Kidney capillary endothelial cell (primary cell): ENCODE measurements around the gene MBD6.
A peak's percentile ranks its signal among the peaks of the same experiment; 100 is the strongest.

ENCODE experiments used
- DNase-seq: peaks from one replicate; pipeline ENCODE4 v3.0.0-alpha.2; 2018; ENCODE audit warnings: low spot score

Gene MBD6, protein sequence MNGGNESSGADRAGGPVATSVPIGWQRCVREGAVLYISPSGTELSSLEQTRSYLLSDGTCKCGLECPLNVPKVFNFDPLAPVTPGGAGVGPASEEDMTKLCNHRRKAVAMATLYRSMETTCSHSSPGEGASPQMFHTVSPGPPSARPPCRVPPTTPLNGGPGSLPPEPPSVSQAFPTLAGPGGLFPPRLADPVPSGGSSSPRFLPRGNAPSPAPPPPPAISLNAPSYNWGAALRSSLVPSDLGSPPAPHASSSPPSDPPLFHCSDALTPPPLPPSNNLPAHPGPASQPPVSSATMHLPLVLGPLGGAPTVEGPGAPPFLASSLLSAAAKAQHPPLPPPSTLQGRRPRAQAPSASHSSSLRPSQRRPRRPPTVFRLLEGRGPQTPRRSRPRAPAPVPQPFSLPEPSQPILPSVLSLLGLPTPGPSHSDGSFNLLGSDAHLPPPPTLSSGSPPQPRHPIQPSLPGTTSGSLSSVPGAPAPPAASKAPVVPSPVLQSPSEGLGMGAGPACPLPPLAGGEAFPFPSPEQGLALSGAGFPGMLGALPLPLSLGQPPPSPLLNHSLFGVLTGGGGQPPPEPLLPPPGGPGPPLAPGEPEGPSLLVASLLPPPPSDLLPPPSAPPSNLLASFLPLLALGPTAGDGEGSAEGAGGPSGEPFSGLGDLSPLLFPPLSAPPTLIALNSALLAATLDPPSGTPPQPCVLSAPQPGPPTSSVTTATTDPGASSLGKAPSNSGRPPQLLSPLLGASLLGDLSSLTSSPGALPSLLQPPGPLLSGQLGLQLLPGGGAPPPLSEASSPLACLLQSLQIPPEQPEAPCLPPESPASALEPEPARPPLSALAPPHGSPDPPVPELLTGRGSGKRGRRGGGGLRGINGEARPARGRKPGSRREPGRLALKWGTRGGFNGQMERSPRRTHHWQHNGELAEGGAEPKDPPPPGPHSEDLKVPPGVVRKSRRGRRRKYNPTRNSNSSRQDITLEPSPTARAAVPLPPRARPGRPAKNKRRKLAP

DNA sequence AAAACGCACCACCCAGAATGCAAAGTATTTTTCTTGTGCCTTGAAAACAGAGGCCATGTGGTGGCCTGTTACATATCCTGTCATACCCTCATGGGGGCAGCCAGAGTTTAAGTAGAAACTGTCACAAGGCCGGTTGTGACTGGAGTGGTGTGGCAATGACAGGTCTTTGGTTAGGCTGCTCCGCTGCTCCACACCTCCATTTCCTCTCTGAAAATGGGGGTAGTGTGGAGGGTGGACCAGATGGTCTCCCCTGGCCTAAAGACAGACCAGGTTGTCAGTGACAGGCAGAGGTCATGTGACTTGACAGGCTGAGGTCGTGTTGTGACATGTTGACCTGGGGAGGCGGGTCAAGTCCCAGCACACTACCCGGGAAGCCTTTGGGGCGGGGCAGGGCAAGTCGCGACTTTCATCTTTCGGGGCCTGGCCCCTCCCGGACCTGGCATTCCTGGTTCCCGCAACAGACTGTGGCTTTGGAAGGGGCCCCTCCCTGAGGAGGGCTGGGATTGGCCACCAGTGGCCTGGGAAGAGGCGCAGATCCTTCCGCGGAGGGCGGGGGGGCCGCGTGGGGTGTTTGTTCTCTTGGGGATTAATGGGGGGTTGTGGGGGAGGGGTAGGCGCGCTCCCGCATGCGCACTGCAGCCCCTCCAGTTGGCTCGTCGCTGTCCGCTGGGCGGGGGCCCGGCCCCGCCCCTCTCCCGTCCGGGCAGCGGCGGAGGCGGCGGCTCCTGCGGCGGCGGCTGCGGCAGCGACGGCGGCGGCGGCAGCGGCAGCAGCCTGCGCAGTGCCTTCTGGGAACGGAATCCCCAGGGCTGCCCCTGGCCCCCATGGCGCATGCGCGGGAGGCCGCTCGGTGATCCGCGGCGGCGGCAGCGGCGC lies at the start of gene MBD6:
TSS of gene MBD6 (plus strand) at position 814 of the 876 bp plus-strand sequence. CDS start 1,480 bp downstream, outside the sequence.
- peak; percentile 78 for DNase-seq

DNA sequence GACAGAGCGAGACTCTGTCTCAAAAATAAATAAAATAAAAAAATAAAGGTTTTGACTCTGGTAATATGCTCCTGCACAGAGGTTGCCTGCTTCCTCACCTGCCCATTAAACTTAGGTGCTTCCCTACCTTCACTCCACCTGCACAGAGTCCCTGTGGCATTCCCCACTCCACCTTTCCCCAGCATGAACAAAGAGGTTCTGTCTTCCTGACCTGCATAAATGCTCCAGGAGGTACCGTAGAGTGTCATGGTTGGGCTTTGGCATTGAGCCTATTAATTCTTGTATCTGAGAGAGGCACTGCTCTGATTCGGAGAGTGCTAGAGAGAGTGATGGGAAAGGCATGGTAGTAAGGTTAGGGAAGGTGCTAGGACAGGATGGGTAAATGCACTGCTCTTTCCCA lies 49.2 kb upstream of the MBD6 start:
- no peak for DNase-seq

DNA sequence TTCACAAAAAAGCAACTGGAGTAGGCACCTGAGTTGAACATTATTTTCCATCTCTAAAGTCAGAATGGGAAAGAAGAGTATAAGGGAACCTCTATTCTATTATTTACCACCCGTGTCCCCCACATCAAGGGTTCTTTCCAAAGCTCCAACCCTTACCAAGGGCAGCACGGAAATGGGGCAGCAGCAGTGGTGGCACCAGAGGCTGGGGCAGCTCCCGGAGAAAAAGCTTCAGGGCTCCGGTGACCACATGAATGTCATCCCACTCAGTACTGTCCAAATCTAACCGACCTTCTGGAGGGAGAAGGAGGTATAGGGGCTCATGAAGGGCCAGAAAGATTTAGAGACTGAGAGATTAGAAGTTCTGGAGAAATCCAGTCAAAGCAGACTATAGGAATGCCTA lies 48.7 kb upstream of the MBD6 start:
- DNase-seq, result no peak

DNA sequence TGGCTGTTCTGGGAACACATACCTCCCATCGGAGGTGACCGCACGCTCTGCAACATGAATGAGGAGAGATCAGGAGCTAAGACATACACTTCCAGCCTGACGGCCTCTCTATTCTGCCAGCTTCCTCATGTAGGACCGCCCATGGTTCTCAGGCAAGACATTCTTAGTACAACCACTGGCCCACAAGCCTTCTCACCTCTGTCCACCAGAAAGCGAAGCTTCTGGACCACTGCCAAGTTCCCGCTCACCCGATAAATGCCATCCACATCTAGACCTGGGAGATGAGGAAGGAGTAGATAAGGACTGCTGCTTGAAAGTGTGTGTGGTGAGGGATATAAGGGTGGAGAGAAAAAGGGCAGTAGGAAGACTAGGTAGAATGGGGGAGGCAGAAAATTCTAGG lies 48.2 kb upstream of the MBD6 start:
- DNase-seq, result no peak

DNA sequence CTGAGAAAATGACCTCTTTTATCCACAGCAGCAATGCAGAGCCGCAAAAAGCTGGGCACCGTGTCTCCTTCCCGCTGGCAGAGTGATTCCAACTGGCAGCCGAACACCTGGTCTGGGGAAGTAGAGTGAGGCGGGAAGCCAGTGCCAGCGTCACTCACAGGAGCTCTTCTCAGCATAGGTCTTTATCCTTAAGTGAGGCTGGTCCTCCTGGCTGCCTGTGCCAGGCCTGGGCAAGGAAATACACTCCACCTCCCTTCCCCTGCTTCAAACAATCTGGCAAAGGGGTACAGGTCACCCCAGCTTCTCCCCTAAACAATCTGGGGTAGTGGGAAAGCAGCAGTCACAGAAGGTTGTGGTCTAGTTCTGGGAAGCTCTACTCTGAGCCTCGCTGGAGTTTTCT lies 47.8 kb upstream of the MBD6 start:
- no peak for DNase-seq

DNA sequence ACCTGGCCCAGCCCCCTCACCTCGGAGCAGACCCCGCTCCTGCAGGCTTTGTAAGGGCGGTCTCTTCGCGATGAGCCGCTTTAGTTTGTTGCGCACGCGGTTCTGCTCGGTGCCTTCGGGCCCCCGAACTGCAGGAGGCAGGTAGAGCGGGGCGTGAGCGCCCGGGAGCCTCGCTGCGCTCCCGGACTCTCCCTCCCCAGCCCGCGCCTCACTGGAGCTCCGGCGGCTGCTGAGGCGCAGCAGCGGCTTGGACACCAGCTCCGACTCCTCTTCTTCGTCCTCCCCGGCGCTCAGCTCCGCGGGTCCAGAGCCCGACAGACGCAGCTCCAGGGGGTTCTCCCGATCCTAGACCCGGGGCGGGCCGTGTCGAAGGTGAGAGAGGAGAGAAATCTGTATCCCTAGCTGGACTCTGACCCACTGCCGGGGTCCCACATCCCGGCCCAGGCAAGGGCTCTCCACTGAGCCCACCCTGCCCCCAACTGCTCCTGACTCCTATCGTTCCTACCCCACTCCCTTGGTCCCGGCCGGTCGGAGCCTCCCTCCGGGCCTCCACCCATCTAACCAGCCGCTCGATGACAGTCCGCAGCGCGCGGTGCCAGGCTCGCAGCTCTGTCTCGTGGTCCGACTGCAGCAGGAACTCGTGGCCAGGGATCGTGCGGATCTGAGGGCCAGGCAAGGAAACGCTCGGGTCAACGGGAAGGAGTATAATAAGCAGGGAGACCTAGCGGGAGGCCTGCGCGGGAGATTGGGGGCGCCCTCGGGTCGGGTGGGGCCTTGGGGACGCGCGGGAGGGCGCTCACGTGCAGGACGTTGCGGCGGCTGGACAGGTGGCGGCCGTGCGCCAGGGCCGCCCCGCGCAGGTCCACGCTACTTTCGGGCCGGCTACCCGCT lies 47.1 kb upstream of the MBD6 start:
- DNase-seq, result no peak

DNA sequence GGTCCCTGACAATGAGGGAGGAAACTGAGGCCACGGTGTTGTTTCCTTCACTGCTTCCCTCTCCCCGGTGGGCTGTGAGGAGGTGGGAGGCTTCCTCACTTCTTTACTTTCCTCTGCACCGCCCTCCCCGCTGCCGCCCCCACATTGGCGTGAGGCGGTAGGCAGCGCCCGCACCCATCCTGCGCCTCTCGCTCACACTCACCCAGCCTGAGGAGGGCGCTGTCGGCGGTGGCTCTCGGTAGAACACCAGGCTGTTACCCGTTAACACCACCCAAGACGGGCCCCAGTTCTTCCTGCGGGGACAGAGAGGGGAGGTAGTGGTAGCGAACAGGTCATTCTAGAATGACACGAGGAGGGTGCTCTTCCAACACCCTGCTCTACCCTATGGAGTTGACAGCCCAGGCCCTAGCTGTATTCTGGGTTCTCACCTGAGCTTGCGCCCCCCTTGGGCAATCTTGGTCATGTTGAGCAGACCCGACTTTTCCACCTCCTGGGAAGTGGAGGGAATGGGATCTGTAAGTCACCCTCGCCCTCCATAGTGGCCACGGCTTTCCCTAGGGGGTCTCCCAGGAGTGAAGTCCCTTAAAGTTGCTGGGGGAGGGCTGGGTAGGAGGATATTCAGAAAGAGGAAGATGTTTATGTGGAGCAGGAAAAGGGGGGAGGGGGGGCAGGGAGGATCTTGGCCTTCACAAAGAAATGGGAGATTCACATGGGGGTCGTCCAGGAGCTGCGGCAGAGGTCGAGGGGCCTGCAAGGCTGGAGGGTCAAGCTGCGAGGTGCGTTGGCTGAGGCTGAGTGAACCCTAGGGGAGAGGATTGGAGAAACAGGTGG lies 46.2 kb upstream of the MBD6 start:
- no peak for DNase-seq

DNA sequence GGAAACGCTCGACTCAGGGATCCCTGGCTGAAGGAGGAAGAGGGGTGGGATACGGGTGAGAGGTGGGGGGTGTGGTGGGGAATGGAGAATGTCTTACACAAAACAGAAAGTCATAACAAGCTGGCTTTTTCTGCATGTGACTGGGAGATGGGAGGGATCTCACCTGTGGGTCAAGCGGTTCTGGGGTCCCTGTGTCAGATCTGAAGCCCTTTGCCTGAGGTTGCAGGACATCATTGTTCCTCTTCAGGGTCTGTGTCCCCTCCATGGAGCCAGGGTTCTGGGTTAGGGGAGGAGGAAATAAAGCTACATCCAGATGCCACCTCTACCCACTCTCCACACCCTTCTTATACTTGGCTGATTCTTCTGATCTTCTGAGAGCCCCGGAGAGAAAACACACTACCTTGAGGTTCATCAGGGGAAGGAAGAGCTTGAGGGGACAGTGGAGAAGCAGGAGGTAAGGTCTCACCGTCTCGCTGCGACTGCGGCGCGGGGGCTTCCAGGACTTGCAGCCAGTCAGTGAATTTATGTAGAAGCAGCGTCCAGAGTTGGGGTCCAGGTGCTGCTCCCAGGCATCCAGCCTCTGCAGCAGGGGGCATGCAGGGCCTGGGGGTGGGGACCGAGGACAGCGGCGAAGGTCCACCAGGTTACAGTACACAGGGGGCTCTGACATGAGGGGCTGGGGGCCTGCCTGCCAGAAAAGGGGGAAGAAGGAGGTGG lies 45.5 kb upstream of the MBD6 start:
- DNase-seq, result no peak

DNA sequence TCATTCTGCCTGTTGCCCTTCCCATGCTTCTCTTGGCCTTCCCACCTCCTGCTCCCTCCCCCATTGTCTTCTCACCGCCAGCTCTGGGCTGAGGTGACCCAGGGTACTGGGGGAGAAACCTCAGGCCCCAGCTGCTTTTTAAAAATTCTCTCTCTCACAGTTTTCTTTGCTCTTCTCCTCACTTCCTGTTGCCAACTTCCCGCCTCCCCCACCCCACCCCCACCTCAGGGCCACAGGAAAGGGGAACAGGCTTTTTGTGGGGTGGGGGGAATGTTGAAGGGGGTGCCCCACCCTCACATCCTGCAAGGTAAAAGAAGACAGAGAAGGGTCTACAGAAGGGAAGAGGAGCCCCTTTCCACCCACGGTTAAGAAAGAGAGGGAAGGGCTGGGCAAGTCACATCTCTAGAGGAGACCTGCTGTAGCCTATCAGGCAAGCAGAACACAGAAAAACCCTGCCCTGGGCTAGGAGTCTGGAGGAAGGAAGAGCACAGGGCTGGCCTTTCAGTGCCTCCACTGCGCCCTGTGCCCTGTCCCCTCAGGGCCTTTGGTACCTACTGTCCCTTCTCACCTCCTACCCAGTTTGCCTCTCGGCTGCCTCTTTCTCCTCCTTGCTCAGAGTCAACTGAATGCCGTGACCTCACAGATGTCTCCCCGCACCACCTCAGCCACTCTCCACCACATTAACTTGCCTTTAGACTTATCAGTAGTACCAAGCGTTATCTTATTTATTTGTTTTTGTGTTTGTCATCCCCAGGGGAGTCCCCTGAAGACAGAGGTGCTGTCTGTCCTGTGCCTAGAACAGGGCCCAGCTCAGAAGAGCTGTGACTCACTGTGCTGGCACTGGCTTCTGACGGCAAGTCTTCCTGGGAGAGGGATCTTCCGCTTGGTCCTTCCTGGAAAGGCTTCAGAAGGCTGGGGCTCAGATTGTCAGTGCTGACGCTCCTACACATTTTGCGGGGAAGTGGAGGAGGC lies 44.6 kb upstream of the MBD6 start:
- DNase-seq, result no peak

DNA sequence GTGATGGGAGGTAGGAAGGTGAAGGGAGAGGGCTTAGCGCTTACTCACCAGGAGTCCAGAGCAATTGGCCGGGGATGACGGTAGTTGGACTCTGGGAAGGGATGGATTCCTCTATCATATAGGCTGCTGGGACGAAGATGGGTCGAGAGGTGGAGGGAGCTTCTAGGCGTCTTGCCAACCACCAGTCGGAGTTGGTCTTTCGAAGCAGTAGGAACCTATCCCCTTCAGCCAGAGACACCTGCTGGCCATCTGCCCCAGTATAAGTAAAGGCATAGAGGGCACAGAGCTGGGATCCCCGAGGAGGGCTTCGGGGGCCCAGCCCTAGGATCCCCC lies 43.6 kb upstream of the MBD6 start:
- DNase-seq, result no peak

DNA sequence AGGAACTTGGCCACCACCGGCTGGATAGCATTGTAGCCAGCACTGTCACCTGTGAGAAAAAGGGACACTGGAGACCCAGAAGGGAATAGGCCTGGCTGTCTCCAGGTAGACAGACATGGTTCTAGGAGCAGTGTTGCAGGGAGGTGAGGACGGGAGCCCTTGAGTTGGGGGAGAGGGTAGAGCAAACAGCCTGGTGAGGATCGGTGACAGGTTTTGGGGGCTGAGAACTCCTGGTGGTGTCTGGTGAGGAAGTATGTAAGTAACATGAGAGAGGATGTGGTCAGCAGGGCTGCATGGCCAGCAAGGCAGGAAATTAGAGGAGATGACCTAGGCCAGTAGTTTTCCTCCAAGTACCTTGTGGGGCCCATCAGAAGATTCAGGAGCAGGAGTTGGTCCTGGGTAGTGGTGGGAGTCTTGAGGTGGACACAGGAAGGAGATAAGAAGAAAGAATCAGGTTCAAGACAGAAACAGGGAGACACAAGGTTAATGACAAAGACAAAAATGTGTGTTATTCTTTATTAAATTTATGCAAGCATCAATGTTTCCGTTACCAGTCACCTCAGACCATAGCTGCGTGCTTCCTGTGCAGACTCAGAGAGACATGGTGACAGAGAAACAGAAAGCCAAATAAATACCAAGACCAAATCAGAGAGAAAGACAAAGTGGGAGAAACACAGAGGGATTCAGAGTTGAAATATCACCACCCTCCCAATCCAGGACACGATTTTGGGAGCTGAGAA lies 43.1 kb upstream of the MBD6 start, which contains the start of gene ARHGAP9:
TSS of gene ARHGAP9 (minus strand) at position 491 of the 740 bp plus-strand sequence. CDS start at position 31, 460 bp downstream.
- no peak for DNase-seq

DNA sequence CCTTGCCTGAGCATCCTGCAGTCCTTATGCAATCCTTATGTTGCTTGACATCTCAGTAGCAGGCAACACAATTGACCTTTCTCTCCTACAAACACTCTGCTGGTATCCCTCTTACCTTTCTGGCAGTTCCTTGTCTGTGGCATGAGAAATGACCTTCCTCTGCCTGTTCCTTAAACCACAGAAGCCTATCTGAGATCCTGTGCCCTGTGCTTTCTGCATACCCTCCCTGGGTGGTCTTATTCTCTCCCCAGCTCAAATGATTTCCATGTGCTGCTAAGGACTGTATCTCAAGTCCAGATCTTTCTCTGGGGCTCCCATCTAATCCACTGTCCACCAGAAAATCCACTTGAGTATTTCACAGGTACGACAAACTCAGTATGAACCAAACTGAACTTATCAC lies 41.0 kb upstream of the MBD6 start:
- no peak for DNase-seq

DNA sequence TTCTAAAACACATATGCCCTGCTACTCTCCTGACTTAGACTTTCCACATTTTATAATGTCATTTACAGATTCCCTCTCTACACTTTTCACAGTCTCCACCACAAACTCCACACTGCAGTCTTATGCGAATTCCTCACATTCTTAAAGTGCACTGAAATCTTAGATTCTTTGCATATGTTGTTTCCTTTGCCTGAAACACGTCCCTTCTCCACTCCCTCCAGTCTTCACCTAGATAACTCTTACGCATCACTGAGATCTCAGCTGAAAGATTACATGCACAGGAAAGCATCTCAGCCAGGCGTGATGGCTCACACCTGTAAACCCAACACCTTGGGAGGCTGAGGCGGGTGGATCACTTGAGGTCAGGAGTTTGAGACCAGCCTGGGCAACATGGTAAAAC lies 39.2 kb upstream of the MBD6 start:
- no peak for DNase-seq

DNA sequence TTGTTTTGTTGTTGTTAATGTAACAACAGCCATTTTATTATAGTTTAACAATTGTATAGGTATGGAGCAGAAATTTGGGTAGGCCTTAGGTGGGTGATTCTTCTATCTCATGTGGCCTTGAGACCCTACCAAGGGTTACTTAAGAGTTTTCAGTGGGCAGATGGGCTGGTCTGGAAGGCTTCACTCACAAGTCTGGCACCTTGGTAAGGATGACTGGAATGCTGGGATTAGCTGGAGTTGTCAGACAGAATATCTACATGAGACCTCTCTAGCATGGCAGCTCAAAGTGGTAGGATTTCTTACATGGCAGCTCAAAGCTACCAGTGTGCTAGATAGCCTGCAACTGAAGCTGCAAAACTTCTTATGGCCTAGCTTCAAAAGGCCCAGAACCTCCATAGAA lies 36.9 kb upstream of the MBD6 start:
- no peak for DNase-seq

DNA sequence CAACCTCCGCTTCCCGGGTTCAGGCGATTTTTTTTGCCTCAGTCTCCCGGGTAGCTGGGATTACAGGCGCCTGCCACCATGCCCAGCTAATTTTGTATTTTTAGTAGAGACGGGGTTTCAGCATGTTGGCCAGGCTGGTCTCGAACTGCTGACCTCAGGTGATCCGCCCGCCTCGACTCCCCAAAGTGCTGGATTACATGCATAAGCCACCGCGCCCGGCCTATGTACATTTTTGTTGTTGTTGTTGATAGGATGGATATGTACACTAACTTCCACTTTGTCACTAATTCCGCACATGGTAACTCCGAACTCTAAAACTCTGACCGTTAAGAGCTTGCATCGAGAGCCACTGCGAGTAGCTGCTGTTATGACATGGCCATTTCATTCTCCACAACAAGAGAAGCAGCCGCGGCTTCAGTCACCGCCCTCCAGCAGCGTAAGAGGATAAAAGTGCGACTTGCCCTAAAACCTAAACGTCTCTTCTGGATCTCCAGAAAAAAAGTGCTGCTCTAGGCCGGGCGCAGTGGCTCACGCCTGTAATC lies 35.5 kb upstream of the MBD6 start:
- no peak for DNase-seq

DNA sequence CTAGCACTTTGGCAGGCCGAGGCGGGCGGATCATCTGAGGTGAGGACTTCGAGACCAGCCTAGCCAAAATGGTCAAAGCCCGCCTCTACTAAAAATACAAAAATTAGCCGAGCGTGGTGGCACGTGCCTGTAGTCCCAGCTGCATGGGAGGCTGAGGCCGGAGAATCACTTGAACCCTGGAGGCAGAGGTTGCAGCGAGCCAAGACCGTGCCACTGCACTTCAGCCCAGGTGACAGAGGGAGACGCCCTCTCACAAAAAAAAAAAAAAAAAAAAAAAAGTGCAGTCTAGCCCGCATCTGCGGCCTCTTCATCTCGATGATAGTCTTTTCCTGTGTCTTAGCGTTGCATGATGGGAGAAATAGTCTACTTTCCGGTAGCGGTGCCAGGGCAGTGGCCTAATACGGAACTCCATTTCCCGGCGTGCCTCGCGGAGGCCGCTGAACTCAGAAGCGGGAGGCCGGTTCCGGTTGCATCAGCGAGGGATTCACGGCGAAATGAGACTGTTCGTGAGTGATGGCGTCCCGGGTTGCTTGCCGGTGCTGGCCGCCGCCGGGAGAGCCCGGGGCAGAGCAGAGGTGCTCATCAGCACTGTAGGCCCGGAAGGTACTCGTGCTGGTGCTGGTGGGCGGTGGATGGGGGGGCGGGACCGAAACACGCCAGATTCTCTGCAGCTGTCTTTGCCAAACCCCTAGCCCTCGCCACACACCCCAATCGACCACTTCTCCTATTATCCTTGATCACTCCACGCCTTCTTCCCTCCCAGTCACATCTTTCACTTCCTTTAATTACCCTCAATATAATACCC lies 34.8 kb upstream of the MBD6 start, which contains the start of gene MARS1:
TSS of gene MARS1 (plus strand) at position 472 of the 805 bp plus-strand sequence. CDS start at position 495, 23 bp downstream.
- DNase-seq, result peak; percentile 90
